Lung (tissue), 12 donors: ENCODE data around the gene CRY1. TPM values are rescaled to one million over a fixed set of nuclear protein-coding genes. Genes with fewer than 3 reads are reported as not detected.
"Not testable (repeated sequence)": the region's sequence is repeated elsewhere in the genome, so short reads cannot be mapped to it uniquely, and the experiment has no call there.

Experiments used
- ATAC-seq: fragments of 200-7000 bp; cut with Tn5 transposase; one replicate; pipeline ENCODE4 v1.9.1; 2020; ENCODE audit warnings: moderate number of reproducible peaks; ENCODE audit not compliant: insufficient read depth, low FRiP score
- DNase-seq, 3 donors: peaks; one replicate each; pipeline ENCODE4 v3.0.0-alpha.2; 2013 to 2017
- H3K27ac ChIP-seq, 2 donors: one replicate each; pipeline ENCODE4 v1.5.1; 2013; ENCODE audit warnings: mild to moderate bottlenecking in 2 of 2, moderate library complexity in 2 of 2, control low read depth in 1 of 2, inconsistent platforms in 1 of 2, low read depth in 1 of 2, low read length in 1 of 2
- H3K27me3 ChIP-seq, 3 donors: one replicate each; pipeline ENCODE4 v1.5.1; 2013; ENCODE audit warnings: low read length in 2 of 3; ENCODE audit not compliant: control insufficient read depth in 3 of 3, insufficient read depth in 3 of 3
- H3K36me3 ChIP-seq, 4 donors: one replicate each; pipeline ENCODE4 v1.5.1; 2013; ENCODE audit warnings: low read length in 4 of 4, mild to moderate bottlenecking in 1 of 4, moderate library complexity in 1 of 4; ENCODE audit not compliant: control insufficient read depth in 4 of 4, insufficient read depth in 4 of 4
- H3K4me1 ChIP-seq, 5 donors: one replicate each; pipeline ENCODE4 v1.5.1; 2013; ENCODE audit warnings: low read length in 5 of 5, mild to moderate bottlenecking in 2 of 5, moderate library complexity in 1 of 5; ENCODE audit not compliant: control insufficient read depth in 5 of 5, insufficient read depth in 5 of 5
- H3K4me3 ChIP-seq: one replicate; pipeline ENCODE4 v1.5.1; 2013; ENCODE audit warnings: mild to moderate bottlenecking, control low read depth, moderate library complexity
- H3K9ac ChIP-seq, 2 donors: one replicate each; pipeline ENCODE4 v1.5.1; 2013; ENCODE audit warnings: low read length in 2 of 2, control low read depth in 1 of 2; ENCODE audit not compliant: insufficient read depth in 1 of 2
- H3K9me3 ChIP-seq, 4 donors: one replicate each; pipeline ENCODE4 v1.5.1; 2013; ENCODE audit warnings: low read length in 3 of 4, mild to moderate bottlenecking in 1 of 4, moderate library complexity in 1 of 4; ENCODE audit not compliant: control insufficient read depth in 4 of 4, insufficient read depth in 3 of 4
- CTCF ChIP-seq: IDR thresholded peaks from 2 replicates; pipeline ENCODE4 v1.5.1; 2012; ENCODE audit warnings: mild to moderate bottlenecking; ENCODE audit errors: control extremely low read depth, extremely low read depth
- WGBS, 2 donors: extraction: QIAGEN DNeasy Blood & Tissue Kit; methylation state at CpG; one replicate each; pipeline ENCODE4 v1.1.7; 2013; 5-methylcytosine and 5-hydroxymethylcytosine counted together
- polyA plus RNA-seq, 2 donors: library from polyadenylated mRNA; stranded (reverse); fragments of 200-250 nt; gene quantifications; one replicate each; pipeline ENCODE4 v1.2.1, GENCODE V29; 2013
- total RNA-seq, 2 donors: library from RNA; depleted of rRNA in 1 of 2; stranded (reverse); fragments of >200 nt in 1 of 2; gene quantifications; one replicate each; pipeline ENCODE4 v1.2.1, GENCODE V29; 2014 to 2021
- donor health status: control.
- donor health status: control.
- donor health status: Bipolar disorder and iron deficiency.
- donor health status: healthy.
- donor health status: DM: yes; HTN: yes; CAD: no.

Gene CRY1
- total and polyA plus RNA-seq, 4 donors = 5.6 to 37.2 (median 17.9) TPM

GRCh38 chr12:107029081-107029480, 64.3 kb downstream of the CRY1 start:
- ATAC-seq = no peak
- Histone ChIP-seq H3K4me1 (peaks cover 2 to 35% (median 17%) of the 10 kb centered on the region in 5 donors), H3K4me3 (no peak overlapping the region), H3K27ac (no peak overlapping the region), H3K36me3 (no peaks in the 10 kb centered on the region), H3K27me3 (no peaks in the 10 kb centered on the region), H3K9ac (no peak overlapping the region), H3K9me3 (no peaks in the 10 kb centered on the region)
- DNase-seq = peak in 2 of 3 donors; percentile 8 to 22
- WGBS, 2 donors = 86 to 87% methylated on average over 7 of the region's 7 CpGs
- no peak for TF ChIP-seq CTCF

- Histone ChIP-seq H3K27ac (peak overlapping the region in 1 of 2 donors; percentile 60), H3K27me3 (no peaks in the 10 kb centered on the region), H3K9ac (peak overlapping the region; percentile 42 to 81), H3K4me3 (no peak overlapping the region), H3K9me3 (no peaks in the 10 kb centered on the region), H3K36me3 (no peaks in the 10 kb centered on the region), H3K4me1 (peaks cover 2 to 32% (median 15%) of the 10 kb centered on the region in 5 donors)
- TF ChIP-seq CTCF = no peak
- WGBS, 2 donors = 21 to 50% methylated on average over 2 of the region's 2 CpGs
- ATAC-seq = peak; percentile 83
- peak; percentile 31 to 98 (median 95) for DNase-seq
These were observed 65.7 kb downstream of the CRY1 start for GRCh38 chr12:107027636-107028053.

- 62 to 81% methylated on average over 4 of the region's 4 CpGs for WGBS, 2 donors
- TF ChIP-seq CTCF = no peak
- no peaks in the 10 kb centered on the region for H3K36me3 ChIP-seq
- peak overlapping the region in 1 of 2 donors; percentile 45 for H3K27ac ChIP-seq
- H3K9me3 ChIP-seq = no peaks in the 10 kb centered on the region
- H3K27me3 ChIP-seq = no peaks in the 10 kb centered on the region
- no peak for ATAC-seq
- peak in 1 of 3 donors; percentile 13 for DNase-seq
- peak overlapping the region in 1 of 2 donors; percentile 81 for H3K9ac ChIP-seq
- peaks cover 2 to 32% (median 15%) of the 10 kb centered on the region in 5 donors for H3K4me1 ChIP-seq
- H3K4me3 ChIP-seq = no peak overlapping the region
These were observed 66.3 kb downstream of the CRY1 start for GRCh38 chr12:107026806-107027635.

GRCh38 chr12:107026356-107026755, 67.0 kb downstream of the CRY1 start:
- Histone ChIP-seq H3K27ac (peak overlapping the region in 1 of 2 donors; percentile 75), H3K9ac (peak overlapping the region in 1 of 2 donors; percentile 81), H3K4me1 (peaks cover 2 to 32% (median 15%) of the 10 kb centered on the region in 5 donors)
- H3K4me3 ChIP-seq, ATAC-seq, H3K9me3 ChIP-seq, H3K36me3 ChIP-seq, H3K27me3 ChIP-seq: not testable (repeated sequence)
- DNase-seq = peak in 1 of 3 donors; percentile 14
